Medulla oblongata (tissue), 1 donor: ENCODE results near the gene CD84.
"Not testable (repeated sequence)": the region's sequence is repeated elsewhere in the genome, so short reads cannot be mapped to it uniquely, and the experiment has no call there.

Source experiments
- DNase-seq: peaks from one replicate; pipeline ENCODE4 v3.0.0-alpha.2; 2015; ENCODE audit errors: extremely low spot score

Gene CD84, protein sequence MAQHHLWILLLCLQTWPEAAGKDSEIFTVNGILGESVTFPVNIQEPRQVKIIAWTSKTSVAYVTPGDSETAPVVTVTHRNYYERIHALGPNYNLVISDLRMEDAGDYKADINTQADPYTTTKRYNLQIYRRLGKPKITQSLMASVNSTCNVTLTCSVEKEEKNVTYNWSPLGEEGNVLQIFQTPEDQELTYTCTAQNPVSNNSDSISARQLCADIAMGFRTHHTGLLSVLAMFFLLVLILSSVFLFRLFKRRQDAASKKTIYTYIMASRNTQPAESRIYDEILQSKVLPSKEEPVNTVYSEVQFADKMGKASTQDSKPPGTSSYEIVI

DNA sequence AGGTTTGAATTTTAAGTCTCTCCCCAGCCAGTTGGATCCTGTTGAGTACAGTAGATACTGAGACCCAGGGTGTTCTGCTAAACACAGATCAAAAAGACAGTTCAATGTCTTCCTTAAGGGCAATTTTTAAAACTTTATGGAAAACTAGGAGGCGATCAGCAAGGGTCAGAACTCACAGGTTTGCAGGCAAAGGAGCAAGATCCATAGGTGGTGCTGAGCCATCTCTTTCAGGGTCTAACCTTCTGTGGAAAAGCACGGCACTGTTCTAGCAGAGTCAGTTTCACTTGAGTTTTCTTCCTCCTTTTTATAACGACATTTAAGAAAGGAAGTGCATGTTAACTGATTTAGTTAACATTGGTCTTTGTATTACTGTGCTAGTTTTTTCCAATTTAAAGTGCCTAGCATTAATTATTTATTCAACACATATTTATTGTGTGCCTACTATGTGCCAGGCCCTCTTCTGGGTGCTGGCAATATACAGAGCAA is at the start of gene CD84:
Gene CD84, minus strand, starts transcription at position 281 of the 486 bp plus-strand sequence. Its CDS starts 59 bp downstream, at position 222.
- DNase-seq = peak; percentile 44

DNA sequence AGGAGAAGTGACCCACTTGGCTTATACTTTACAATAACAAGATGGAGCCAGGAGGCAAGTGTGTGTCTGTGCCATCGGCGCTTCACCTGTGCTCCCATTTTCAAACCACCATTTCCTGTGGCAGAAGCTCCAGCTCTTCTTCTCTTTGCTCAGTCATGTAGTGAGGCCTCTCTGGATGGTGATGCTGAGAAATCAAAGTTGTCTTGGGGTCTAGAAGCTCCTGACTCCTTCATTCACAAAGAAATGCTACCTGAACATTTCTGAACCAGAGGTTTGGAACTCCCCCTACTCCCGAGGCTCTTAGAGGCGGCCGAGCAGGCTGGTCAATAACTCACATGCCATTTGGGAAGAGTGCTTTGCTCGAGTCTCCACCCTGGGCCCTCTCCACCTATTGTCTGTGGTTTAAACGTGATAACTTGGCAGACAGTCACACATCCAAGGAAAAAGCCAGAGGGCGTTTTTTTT is 49.5 kb upstream of the CD84 start:
- DNase-seq = no peak

DNA sequence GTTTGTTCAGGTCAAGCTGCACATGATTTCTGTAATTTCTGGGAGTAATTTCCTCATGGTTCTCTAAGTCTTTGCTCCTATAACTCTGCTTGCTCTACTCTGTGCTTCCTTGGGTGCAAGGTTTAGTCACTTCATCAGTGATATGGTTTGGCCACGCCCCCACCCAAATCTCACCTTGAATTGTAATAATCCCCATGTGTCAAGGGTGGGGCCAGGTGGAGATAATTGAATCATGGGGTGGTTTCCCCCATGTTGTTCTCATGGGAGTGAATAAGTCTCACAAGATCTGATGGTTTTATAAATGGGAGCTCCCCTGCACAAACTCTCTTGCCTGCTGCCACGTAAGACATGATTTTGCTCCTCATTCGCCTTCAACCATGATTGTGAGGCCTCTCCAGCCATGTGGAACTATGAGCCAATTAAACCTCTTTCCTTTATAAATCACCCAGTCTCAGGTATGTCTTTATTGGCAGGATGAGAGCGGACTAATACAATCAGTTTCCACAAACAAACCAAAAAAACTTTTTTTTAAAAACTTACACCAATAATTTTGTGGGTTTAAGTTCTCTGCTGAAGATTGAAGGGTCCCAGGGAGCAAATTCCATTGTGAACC is 48.5 kb upstream of the CD84 start:
- DNase-seq = not testable (repeated sequence)

DNA sequence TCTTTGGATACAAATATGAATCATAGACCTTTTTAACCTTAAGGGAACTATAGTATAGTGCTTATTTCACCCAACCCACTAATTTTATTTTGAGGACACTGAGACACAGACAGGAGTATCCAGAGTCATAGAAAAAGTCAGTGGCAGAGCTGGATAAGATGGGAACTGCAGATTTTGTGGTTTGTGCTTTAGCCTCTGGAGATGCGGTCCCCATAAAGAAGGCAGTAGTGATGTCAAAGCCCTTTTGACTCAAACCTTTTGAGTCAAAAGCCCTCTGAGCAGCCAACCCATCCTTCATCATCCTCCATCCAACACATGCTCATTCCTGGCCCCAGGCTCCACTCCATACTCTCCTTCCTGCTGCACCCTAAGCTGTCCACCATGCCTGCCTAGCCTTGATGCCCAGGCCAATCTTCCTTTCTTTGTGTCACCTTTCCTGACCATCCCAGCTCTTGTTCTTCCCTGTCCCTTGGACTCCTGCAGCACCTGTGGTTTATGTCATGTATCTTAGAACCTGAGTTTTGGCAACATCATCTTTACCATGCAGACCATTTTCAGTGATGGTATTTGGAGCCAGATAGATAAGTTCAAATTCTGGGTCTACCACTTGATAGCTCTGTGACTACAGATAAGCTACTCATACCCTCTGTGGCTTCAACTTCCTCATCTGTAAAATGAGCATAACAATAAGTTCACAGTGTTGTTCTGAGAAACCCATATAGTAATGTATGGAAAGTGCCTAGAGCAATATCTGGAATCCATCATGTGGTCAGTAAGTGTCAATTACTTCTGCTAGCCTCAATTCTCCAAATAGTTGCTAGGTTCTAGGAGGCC is 47.4 kb upstream of the CD84 start:
- no peak for DNase-seq

DNA sequence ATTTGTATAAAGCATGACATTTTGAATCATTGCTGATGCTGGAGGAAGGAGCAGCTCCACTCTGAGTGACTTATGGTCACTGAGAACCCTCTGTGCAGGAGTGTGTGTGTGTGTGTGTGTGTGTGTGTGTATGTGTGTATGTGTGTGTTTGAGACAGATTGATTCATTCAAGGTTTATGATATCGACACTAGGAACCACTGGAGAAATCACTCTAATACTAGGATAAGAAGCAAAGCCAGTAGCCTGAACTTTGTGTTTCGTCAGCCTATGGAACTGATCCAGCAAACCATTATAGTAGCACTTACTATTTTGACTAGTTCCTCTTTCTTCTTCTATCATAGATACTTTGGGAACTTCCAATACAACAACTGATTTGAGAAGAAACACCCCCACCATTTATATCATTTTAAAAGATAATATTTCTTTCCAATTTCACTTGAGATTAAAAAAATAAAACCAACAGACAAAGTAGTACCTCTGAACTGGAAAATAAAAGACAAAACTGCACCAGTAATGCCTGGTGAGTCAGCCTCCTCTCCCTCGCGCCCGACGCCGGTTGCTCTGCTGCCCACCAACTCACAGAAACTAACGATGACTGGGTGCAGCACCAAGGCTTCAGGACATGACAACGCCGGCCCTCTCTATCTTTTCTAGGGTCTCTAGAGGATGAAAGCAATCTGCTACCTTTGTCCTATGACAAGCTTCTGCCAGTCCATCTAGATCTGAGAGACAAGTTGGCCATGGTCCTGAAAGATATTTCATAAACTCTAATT is 46.6 kb upstream of the CD84 start:
- DNase-seq = peak; percentile 60

DNA sequence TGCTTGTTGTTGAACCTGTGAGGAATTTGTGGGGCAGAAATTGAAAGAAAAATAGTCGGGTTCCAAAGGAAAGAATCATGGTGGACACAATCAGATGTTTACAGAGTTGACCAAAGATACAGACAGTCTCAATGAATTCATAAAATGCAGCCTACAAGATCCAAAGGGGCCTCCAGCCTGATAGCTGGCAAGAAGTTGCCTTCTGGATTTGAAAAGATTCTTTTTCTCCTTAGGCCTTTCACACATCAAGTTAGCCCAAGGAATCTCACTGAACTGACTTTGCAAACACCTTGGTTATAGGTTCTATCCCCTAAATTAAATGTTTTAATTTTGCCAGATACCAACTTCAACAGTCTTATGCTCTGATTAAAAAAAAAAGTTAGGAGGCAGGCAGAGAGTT is 46.0 kb upstream of the CD84 start:
- DNase-seq = no peak

DNA sequence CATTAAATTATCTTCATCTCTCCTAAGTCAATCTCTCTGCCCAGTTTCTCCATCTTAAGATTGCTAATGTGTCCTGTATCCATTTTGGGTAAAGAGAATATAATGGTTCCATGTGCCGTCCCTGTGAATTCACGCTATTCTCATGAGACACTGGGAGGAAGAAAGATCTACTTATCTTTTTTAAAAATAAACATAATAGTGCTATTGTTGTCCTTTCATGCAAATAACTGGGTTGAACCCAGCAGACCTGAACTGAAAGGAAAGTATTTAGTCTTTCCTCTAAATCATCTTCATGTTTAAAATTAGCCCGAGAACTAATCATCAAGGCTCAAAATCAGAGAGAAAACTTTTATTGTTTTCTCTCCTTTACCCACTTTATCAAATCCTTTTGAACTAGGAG is 45.2 kb upstream of the CD84 start:
- DNase-seq = no peak

DNA sequence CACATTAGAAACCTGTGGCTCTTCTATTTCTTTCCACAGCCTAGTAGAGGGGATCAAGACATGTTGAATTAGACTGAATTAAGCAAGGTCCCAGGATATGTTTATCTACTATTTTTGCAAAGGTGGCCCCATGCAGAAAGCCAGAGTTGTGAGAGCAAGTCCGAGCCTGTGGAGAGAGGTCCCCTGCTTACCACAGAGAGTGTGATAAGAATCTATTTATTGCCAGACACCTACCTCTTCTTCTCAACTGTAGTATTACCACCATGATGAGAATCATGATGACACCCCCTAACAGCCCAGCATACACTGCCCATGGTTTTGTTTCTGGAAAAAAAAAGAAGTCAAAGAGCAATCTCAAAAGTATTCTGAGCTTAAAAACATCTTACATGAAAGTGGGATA is 44.6 kb upstream of the CD84 start:
- DNase-seq = no peak

DNA sequence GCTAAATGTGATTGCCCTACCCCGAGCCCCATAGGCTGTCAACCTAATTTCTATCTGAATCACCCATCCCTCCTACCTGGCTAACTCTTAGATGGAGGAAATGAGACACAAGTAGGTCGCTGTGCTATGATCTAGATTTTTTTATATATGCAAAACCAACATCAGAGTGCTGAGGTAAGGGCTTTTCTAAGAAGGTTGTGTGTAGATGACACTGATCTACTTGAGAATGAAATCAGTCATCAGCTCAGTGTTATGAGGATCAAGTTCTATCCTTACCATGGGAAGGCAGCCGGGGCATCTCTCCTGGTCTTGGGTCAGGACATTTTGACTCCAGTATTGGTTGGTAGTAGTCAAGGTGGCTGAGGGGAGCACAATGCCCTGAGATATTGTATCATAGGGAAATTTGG is 43.9 kb upstream of the CD84 start:
- no peak for DNase-seq

DNA sequence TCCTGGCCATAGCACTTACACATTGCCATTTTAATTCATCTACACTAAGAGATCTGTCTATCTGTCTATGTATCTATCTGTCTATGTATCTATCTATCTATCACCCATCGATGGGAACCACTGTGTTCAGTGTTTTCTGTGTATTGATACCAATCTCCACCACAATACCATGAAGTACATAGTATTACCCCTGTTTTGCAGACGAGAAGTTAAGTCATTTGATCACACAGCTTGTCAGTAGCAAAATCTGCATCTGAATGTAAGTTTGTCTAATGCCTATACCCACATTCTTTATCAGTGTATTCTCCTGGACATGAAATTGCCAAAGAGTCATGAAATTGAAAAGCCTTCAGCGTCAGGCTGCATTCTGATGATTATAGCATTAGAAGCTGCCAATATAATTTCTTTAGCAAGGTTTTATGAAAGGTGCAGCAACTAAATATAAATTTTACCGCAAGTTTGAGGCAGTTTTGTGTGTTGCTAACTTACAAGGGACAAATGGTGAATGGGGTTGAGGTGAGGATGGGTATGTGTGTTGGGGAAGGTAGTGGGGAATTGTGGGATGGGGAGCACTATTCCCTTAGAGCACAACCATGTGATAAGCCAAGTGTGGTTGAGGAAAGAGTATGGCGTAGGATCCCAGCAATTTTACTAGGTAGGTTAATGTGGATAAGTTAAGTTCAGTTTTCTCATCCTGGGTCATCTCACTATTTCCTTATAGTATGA is 43.4 kb upstream of the CD84 start:
- no peak for DNase-seq

DNA sequence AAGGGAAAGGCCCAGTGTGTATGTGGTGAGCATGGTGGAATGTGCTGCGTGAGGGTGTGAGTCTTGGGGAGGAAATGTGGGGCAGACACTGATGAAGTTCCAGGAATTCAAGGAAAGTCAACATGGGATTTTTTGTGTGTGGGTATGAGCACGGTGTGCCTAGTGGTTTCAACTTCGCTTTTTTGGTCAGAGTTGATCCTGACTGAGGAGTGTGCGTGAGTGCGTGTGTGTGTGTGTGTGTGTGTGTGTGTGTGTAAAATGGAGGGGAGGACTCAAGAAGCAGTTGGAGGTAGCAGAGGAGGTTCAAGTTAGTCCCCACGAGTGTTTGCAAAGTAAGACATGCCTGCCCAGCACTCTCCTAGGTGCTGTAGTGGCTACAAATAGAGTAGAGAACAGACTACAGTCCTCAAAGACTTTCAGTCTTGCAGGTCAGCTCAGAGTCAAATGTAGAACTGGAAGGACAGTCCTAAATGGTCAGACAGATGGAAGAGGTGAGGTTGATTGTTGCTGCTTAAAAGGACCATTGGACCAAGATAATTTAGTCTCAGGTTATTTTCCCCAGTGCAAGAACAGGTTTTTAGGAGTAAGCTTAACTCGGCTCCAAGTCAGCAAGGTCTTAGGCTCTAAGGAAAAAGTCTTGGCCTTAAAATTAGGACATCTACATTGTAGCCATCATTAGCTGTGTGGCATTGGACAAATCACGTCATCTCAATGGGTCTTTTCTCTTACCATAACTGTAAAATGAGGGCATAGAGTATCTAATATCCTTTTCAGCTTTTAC is 42.5 kb upstream of the CD84 start:
- no peak for DNase-seq

DNA sequence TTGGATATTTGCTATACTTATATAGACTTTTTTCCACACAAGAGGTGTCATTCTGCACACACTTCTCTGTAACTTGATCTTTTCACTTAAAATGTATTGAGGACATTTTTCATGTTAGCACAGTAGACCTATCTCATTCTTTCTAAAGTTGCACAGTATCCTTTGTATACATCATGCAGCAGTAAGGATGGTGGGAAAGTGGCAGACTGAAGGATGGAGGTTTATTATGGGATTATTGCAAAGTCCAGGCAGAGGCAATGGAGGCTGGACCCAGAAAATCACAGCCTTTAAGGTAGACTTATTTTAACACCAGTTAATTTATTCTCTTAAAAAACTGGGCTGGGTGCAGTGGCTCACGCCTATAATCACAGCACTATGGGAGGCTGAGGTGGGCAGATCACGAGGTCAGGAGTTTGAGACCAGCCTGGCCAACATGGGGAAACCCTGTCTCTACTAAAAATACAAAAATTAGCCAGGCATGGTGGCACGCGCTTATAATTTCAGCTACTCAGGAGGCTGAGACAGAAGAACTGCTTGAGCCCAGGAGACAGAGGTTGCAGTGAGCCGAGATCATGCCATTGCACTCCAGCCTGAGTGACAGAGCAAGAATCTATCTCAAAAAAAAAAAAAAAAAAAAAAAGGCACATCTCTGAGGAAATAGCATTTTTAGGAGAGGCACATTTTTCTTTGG is 41.8 kb upstream of the CD84 start:
- DNase-seq = no peak

DNA sequence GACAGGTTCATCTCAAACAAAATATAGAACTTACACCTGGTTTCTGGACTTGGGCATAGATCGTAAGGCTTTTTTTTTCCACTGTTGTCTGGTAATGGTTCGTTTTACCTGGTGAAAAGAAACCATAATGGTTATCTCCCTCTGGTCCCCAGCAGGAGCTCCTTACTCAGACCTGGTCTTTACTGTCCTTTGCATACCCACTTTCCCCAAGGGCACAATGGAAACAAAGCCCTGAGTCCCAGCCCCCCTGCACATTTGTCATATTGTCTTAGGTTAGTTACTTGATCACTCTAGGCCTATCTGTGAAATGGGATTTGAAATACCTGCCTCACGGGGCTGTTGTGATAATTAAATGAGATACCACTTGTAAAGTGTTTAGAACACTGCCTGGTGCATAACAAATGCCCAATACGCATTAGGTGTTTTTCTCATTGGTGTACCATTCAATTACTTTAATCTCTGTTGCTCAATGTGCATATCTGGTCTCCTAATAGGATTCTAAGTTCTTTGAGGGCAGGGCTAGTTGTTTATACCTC is 40.5 kb upstream of the CD84 start:
- DNase-seq = no peak

DNA sequence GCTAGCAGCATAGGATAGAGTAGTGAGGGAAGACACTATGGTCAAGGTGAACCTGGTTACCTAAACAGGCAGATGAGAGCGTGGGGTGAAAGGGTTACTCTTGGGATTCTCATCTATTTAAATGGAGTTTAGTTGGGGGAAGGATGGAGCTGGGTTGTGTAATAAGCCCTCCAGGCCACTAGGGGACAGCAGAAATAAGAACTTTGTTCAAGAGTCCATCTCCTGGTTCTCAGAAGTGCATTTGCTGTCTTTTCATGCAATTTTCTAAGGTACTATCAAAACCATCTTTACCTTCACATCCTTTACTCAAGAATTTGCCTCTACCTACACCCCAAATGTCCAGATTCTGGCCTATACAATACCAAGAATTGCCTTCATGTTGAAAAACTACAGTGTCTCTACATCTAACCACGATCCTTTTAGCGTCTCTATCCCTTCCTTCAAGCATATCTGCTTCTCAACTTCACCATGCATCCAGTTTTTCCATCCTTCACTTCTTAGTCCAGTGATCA is 39.5 kb upstream of the CD84 start:
- DNase-seq = no peak

DNA sequence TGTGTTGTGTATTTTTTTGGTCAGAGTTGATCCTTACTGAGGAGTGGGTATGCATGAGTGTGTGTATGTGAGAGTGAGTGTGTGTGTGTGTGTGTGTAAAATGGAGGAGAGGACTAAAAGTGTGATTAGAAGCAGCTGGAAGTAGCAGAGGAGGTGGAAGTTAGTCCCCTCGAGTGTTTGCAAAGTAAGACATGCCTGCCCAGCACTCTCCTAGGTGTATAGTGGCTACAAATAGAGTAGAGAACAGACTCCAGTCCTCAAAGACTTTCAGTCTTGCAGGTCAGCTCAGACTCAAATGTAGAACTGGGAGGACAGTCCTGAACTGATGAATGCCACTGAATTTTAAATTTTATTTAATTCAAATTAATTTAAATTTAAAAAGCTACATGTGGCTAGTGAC is 39.0 kb upstream of the CD84 start:
- DNase-seq = no peak

DNA sequence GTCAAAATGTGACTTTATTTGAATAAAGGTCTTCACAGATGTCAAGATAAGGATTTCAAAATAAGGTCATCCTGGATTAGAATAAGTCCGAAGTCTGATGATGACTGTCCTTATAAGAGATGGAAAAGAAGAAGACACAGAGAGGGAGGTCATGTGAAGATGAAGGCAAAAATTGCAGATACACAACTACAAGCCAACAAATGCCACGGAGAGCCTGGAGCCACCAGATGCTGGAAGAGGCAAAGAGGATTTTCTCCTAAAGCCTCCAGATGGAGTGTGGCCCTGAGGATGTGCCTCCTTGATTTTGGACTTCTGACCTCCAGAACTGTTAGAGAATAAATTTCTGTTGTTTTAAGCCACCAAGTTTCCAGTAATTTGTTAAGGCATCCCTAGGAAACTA is 36.4 kb upstream of the CD84 start:
- DNase-seq = no peak

DNA sequence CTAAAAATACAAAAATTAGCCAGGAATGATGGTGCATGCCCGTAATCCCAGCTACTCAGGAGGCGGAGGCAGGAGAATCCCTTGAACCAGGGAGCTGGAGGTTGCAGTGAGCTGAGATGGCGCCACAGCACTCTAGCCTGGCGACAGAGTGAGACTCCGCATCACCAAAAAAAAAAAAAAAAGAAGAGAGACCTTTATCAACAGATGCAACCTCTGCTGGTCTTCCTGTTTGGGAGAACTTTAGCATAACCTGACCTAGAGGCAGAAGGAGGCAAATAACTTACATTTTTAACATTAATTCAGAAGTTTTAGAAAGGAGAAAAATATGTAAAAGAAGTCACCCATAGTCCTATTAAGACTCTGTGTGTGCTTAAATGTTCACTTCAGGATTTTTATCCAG is 35.1 kb upstream of the CD84 start:
- DNase-seq = no peak

DNA sequence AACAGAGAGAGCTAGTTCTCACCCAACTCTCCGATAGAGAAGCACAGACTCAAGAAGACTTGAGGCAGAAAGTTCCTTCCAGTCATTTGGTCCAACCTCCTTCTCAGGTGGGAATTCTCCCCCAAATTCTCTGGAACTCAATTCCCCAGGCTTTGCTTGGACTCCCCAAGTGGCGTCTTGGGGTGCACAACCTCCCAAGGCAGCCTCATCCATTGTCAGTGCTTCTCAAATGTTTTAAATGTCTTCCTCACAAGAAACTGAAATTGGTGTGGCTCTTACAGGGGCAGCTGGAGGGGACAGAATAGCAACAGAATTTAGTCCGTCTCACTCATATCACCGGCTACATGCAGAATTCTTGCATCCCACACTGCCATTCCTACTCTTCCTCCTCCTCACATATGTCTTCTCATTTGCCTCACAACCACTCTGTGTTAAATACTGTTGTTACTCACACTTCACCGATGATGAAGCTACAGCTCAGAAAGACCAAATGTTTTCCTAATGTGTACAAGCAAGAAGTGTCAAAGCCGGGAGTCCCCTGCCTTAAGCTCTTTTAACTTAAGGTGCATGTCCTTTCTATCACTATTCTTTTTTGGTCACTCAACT is 33.4 kb upstream of the CD84 start:
- DNase-seq = no peak
